Brain microvascular endothelial cell (primary cell): ENCODE measurements around the gene UHMK1.
A peak's percentile ranks its signal among the peaks of the same experiment; 100 is the strongest.

Source experiments
- DNase-seq: peaks from one replicate; pipeline ENCODE4 v3.0.0-alpha.2; 2020
- H3K27ac ChIP-seq: fragments of 250-450 bp; sonication (Bioruptor Pico); 2 replicates; pipeline ENCODE4 v1.5.1; 2020; ENCODE audit warnings: mild to moderate bottlenecking, moderate library complexity
- H3K27me3 ChIP-seq: fragments of 250-450 bp; sonication (Bioruptor Pico); replicated peaks from 2 replicates; pipeline ENCODE4 v1.5.1; 2020; ENCODE audit warnings: mild to moderate bottlenecking
- H3K36me3 ChIP-seq: fragments of 250-450 bp; sonication (Bioruptor Pico); replicated peaks from 2 replicates; pipeline ENCODE4 v1.5.1; 2020; ENCODE audit warnings: mild to moderate bottlenecking
- H3K4me3 ChIP-seq: 2 replicates; pipeline ENCODE4 v1.5.1; 2011; ENCODE audit warnings: low read depth, mild to moderate bottlenecking, control low read depth, low read length, moderate library complexity
- CTCF ChIP-seq: IDR thresholded peaks from 2 replicates; pipeline ENCODE4 v1.5.1; 2011; ENCODE audit warnings: low read depth, mild to moderate bottlenecking, moderate library complexity, low read length, control low read depth, inconsistent platforms; ENCODE audit errors: missing control alignments
- in situ Hi-C: cut with HindIII; loops from 2 replicates; pipeline ENCODE4 v1.10.0; 2017; ENCODE audit warnings: low sequenced_read_pairs, low pct_ligation_motif_present

Gene UHMK1

GRCh38 chr1:162470216-162470615 is 27.4 kb upstream of the UHMK1 start:
- peak; percentile 6 for DNase-seq
- Histone ChIP-seq H3K36me3 (no peaks in the 10 kb centered on the region), H3K27ac (no peak overlapping the region), H3K4me3 (no peak overlapping the region), H3K27me3 (no peaks in the 10 kb centered on the region)
- in situ Hi-C loops, result no loop called here
- no peak for TF ChIP-seq CTCF

- in situ Hi-C loops, result no loop called here
- no peak overlapping the region for H3K4me3 ChIP-seq
- H3K27ac ChIP-seq, result no peak overlapping the region
- no peaks in the 10 kb centered on the region for H3K27me3 ChIP-seq
- no peak for TF ChIP-seq CTCF
- no peaks in the 10 kb centered on the region for H3K36me3 ChIP-seq
- no peak for DNase-seq
These were observed 26.2 kb upstream of the UHMK1 start for GRCh38 chr1:162471290-162471853.

GRCh38 chr1:162475089-162475488 is 22.5 kb upstream of the UHMK1 start:
- Histone ChIP-seq H3K4me3 (no peak overlapping the region), H3K36me3 (no peaks in the 10 kb centered on the region), H3K27ac (no peak overlapping the region), H3K27me3 (no peaks in the 10 kb centered on the region)
- TF ChIP-seq CTCF, result no peak
- in situ Hi-C loops, result no loop called here
- no peak for DNase-seq

DNA sequence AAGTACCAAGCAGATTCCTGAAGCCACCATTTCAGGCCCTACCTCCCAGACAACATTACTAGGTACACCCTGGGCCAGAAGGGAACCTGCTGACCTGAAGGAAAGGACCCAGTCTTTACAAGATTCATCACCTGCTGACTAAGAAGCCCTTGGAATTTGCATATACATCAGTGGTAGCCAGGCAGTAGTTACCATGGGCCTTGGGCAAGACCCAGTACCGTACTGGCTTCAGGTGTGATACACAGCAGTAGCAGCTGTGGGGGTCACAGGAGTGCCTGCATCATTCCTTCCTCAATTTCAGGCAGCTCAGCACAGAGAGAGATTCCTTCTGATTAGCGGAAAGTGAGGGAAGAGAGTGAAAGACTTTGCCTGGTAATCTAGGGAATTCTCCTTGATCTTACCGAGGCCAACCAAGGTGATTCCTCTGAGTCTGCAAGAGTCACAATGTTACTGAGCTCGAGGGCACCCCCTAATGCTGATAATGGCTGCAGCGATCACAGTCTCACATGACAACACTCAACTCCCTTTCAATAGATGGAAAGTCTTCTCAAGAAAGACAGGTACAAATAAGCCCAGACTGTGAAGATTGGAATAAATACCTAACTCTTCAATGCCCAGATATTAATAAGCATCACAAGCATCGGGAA is 22.0 kb upstream of the UHMK1 start:
- Histone ChIP-seq H3K27ac (no peak overlapping the region), H3K36me3 (no peaks in the 10 kb centered on the region), H3K4me3 (no peak overlapping the region), H3K27me3 (no peaks in the 10 kb centered on the region)
- in situ Hi-C loops, result no loop called here
- no peak for DNase-seq
- TF ChIP-seq CTCF, result no peak

- Histone ChIP-seq H3K4me3 (no peak overlapping the region), H3K27me3 (no peaks in the 10 kb centered on the region), H3K36me3 (no peaks in the 10 kb centered on the region), H3K27ac (no peak overlapping the region)
- no peak for DNase-seq
- no peak for TF ChIP-seq CTCF
- in situ Hi-C loops, result no loop called here
These were observed 21.0 kb upstream of the UHMK1 start for GRCh38 chr1:162476620-162477019.

GRCh38 chr1:162485236-162485635 is 12.4 kb upstream of the UHMK1 start:
- no peak for TF ChIP-seq CTCF
- H3K36me3 ChIP-seq, result no peaks in the 10 kb centered on the region
- H3K27ac ChIP-seq, result no peak overlapping the region
- in situ Hi-C loops, result no loop called here
- no peaks in the 10 kb centered on the region for H3K27me3 ChIP-seq
- H3K4me3 ChIP-seq, result no peak overlapping the region
- no peak for DNase-seq
